A549 (cell line): ENCODE data around the gene KCNAB1. TPM values are rescaled to one million over a fixed set of nuclear protein-coding genes. Genes with fewer than 3 reads are reported as not detected.

ENCODE experiments used
- ATAC-seq, 2 experiments: fragments of 200-7000 bp in 1 of 2; fragments of >200 bp in 1 of 2; cut with Nextera tagmentation in 1 of 2; cut with Tn5 transposase in 1 of 2; 3 replicates each; pipeline versions ENCODE4 v1.8.0 to v1.9.1; 2018 to 2020; ENCODE audit warnings: mild to moderate bottlenecking in 1 of 2, moderate library complexity in 1 of 2
- CTCF ChIA-PET: fragments of 300-600 bp; sonication (Branson Sonifier 250); formaldehyde crosslinking; extraction: SDS; loops from one replicate; lab custom pipeline; 2021; ENCODE audit warnings: antibody characterized with exemption, inconsistent platforms; lab: Yijun Ruan, JAX
- POLR2A ChIA-PET: fragments of 350-600 bp; formaldehyde crosslinking; extraction: SDS; loops from one replicate; lab custom pipeline; 2021; ENCODE audit warnings: antibody characterized with exemption, inconsistent platforms; lab: Yijun Ruan, JAX
- DNase-seq, 2 experiments: peaks; one replicate each; pipeline versions ENCODE4 v3.0.0 to v3.0.0-alpha.2; 2011 to 2016; ENCODE audit warnings: low read depth in 1 of 2, low spot score in 1 of 2
- FAIRE-seq: peaks from 2 replicates; lab custom pipeline; 2011; peaks lifted over from hg19 to GRCh38; lab: Jason Lieb, UNC
- H3K27ac ChIP-seq, 2 experiments: fragments of >200 bp; sonication (Bioruptor Twin); formaldehyde crosslinking; 3 replicates each; pipeline ENCODE4 v1.5.1; 2016 to 2017
- H3K4me1 ChIP-seq: fragments of >200 bp; sonication (Bioruptor Twin); formaldehyde crosslinking; 3 replicates; pipeline ENCODE4 v1.6.1; 2016
- H3K4me2 ChIP-seq: fragments of >200 bp; sonication (Bioruptor Twin); formaldehyde crosslinking; 3 replicates; pipeline ENCODE4 v1.6.1; 2016
- H3K4me3 ChIP-seq: fragments of >200 bp; sonication (Bioruptor Twin); formaldehyde crosslinking; 3 replicates; pipeline ENCODE4 v1.5.1; 2016
- H3K9me3 ChIP-seq: fragments of >200 bp; sonication (Bioruptor Twin); formaldehyde crosslinking; 3 replicates; pipeline ENCODE4 v1.6.1; 2016
- BHLHE40 ChIP-seq: IDR thresholded peaks from 2 replicates; pipeline ENCODE4 v1.6.1; 2012; ENCODE audit warnings: low read depth, low read length, inconsistent platforms
- CBX8 ChIP-seq: fragments of 200-600 bp; sonication (generic); IDR thresholded peaks from 2 replicates; pipeline ENCODE4 v1.6.1; 2016
- E2F6 ChIP-seq: IDR thresholded peaks from 2 replicates; pipeline ENCODE4 v1.6.1; 2012; ENCODE audit warnings: low read depth, borderline replicate concordance
- EHMT2 ChIP-seq: fragments of 200-600 bp; sonication (generic); IDR thresholded peaks from 2 replicates; pipeline ENCODE4 v1.6.1; 2016; ENCODE audit warnings: antibody characterized with exemption, low read depth, mild to moderate bottlenecking, moderate library complexity
- EP300 ChIP-seq, 2 experiments: fragments of >200 bp; sonication (Bioruptor Twin); formaldehyde crosslinking; IDR thresholded peaks; 2 replicates in 1 of 2; 3 replicates in 1 of 2; pipeline ENCODE4 v1.6.1; 2016 to 2017
- FOSL2 ChIP-seq, 2 experiments: fragments of 450-650 bp in 1 of 2; fragments of >200 bp in 1 of 2; sonication (Bioruptor Twin) in 1 of 2; formaldehyde crosslinking; IDR thresholded peaks; 2 replicates each; pipeline versions ENCODE4 v1.5.0 to v1.6.1; 2016 to 2020; ENCODE audit warnings: mild to moderate bottlenecking in 1 of 2, moderate library complexity in 1 of 2
- GATA3 ChIP-seq: IDR thresholded peaks from 2 replicates; pipeline ENCODE4 v1.6.1; 2012; ENCODE audit warnings: borderline replicate concordance
- HDAC2 ChIP-seq: fragments of 200-600 bp; sonication (generic); IDR thresholded peaks from 2 replicates; pipeline ENCODE4 v1.6.1; 2016
- HEYL ChIP-seq: fragments of 250-450 bp; sonication (Bioruptor Pico); IDR thresholded peaks from 2 replicates; pipeline ENCODE4 v1.8.0; 2021; ENCODE audit warnings: mild to moderate bottlenecking, moderate library complexity
- HMGXB4 ChIP-seq: fragments of 250-450 bp; sonication (Bioruptor Pico); IDR thresholded peaks from 2 replicates; pipeline ENCODE4 v1.5.0; 2021; ENCODE audit warnings: mild to moderate bottlenecking, moderate library complexity, borderline replicate concordance
- JUNB ChIP-seq: fragments of >200 bp; sonication (Bioruptor Twin); formaldehyde crosslinking; IDR thresholded peaks from 2 replicates; pipeline ENCODE4 v1.6.1; 2016
- KDM1A ChIP-seq: fragments of 200-600 bp; sonication (generic); IDR thresholded peaks from 2 replicates; pipeline ENCODE4 v1.6.1; 2016; ENCODE audit warnings: low read depth, mild to moderate bottlenecking
- MAFK ChIP-seq: fragments of 450-650 bp; IDR thresholded peaks from 2 replicates; pipeline ENCODE4 v1.6.1; 2014; ENCODE audit not compliant: partially characterized antibody
- MYC ChIP-seq: IDR thresholded peaks from 2 replicates; pipeline ENCODE4 v1.6.1; 2012; ENCODE audit warnings: mild to moderate bottlenecking, inconsistent platforms, low read length, improper control_type of control experiment, borderline replicate concordance
- PHF8 ChIP-seq: fragments of 200-600 bp; sonication (generic); IDR thresholded peaks from 2 replicates; pipeline ENCODE4 v1.6.1; 2016; ENCODE audit warnings: low read depth, mild to moderate bottlenecking, antibody characterized with exemption, moderate library complexity, borderline replicate concordance
- RARB ChIP-seq: fragments of 250-450 bp; sonication (Bioruptor Pico); IDR thresholded peaks from 2 replicates; pipeline ENCODE4 v1.8.0; 2021; ENCODE audit warnings: mild to moderate bottlenecking, moderate library complexity
- RNF2 ChIP-seq: fragments of 200-600 bp; sonication (generic); IDR thresholded peaks from 2 replicates; pipeline ENCODE4 v1.6.1; 2016; ENCODE audit warnings: low read depth, mild to moderate bottlenecking, antibody characterized with exemption, moderate library complexity, borderline replicate concordance
- ZC3H11A ChIP-seq: fragments of 450-650 bp; IDR thresholded peaks from 2 replicates; pipeline ENCODE4 v1.6.1; 2014; ENCODE audit warnings: antibody characterized with exemption, mild to moderate bottlenecking
- ZFP36 ChIP-seq: fragments of 450-650 bp; IDR thresholded peaks from 2 replicates; pipeline ENCODE4 v1.6.1; 2014; ENCODE audit warnings: borderline replicate concordance; ENCODE audit not compliant: partially characterized antibody
- WGBS: methylation state at CpG from one replicate; pipeline ENCODE4 v1.1.6; 2017; ENCODE audit errors: missing lambda C conversion rate; 5-methylcytosine and 5-hydroxymethylcytosine counted together
- polyA plus RNA-seq, 4 experiments: library from polyadenylated mRNA; depleted of rRNA in 3 of 4; stranded (reverse); fragments of >200 nt; fragmentation: RNase III in 1 of 4; extraction: RNeasy Plus Mini Kit Qiagen cat#74134 plus additional on column Dnase treatment in 1 of 4; gene quantifications; 2 replicates in 3 of 4; 3 replicates in 1 of 4; pipeline ENCODE4 v1.2.3, GENCODE V29; 2011 to 2017
- TF ChIP-seq, protein P1 (sequence below): IDR thresholded peaks from 2 replicates; pipeline ENCODE4 v1.6.1; 2012
- TF ChIP-seq, protein P2 (sequence below): fragments of >200 bp; sonication (Bioruptor Twin); formaldehyde crosslinking; IDR thresholded peaks from 3 replicates; pipeline ENCODE4 v1.6.1; 2016

KCNAB1 gene
- polyA plus RNA-seq, 2 of the 4 experiments (the other 2 are of a cell fraction), result not detected

GRCh38 chr3:156395961-156396710 lies 275.8 kb downstream of the KCNAB1 start:
- POLR2A ChIA-PET, result no interaction called here
- H3K4me3 ChIP-seq, result no peak overlapping the region
- no peak for ATAC-seq

GRCh38 chr3:156396851-156397250 lies 276.5 kb downstream of the KCNAB1 start:
- no peak for FAIRE-seq
- 43% methylated on average over 4 of the region's 4 CpGs for WGBS
- Histone ChIP-seq H3K27ac (no peak overlapping the region), H3K9me3 (no peaks in the 10 kb centered on the region), H3K4me1 (no peaks in the 10 kb centered on the region)
- ChIA-PET POLR2A (no interaction called here), CTCF (interaction anchor here (1.0 kb wide), 1 partner anchor 13 kb away, joined by 3 read pairs; no protein-coding TSS in a partner anchor)
- no peak for DNase-seq
- TF ChIP-seq, protein P1, sequence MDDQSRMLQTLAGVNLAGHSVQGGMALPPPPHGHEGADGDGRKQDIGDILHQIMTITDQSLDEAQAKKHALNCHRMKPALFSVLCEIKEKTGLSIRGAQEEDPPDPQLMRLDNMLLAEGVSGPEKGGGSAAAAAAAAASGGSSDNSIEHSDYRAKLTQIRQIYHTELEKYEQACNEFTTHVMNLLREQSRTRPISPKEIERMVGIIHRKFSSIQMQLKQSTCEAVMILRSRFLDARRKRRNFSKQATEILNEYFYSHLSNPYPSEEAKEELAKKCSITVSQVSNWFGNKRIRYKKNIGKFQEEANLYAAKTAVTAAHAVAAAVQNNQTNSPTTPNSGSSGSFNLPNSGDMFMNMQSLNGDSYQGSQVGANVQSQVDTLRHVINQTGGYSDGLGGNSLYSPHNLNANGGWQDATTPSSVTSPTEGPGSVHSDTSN, result no peak
- no peak for TF ChIP-seq ZFP36
- no peak for TF ChIP-seq BHLHE40
- TF ChIP-seq FOSL2 (IDR thresholded peaks at IDR 0.05), result no peak
- TF ChIP-seq FOSL2 (CRISPR knock-in tag; IDR thresholded peaks at IDR 0.05), result no peak
- TF ChIP-seq RNF2, result no peak
- TF ChIP-seq, protein P2, sequence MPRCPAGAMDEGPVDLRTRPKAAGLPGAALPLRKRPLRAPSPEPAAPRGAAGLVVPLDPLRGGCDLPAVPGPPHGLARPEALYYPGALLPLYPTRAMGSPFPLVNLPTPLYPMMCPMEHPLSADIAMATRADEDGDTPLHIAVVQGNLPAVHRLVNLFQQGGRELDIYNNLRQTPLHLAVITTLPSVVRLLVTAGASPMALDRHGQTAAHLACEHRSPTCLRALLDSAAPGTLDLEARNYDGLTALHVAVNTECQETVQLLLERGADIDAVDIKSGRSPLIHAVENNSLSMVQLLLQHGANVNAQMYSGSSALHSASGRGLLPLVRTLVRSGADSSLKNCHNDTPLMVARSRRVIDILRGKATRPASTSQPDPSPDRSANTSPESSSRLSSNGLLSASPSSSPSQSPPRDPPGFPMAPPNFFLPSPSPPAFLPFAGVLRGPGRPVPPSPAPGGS, result no peak
- TF ChIP-seq MYC, result no peak
- no peak for TF ChIP-seq EHMT2
- TF ChIP-seq ZC3H11A, result no peak
- TF ChIP-seq HMGXB4 (CRISPR knock-in tag), result no peak
- TF ChIP-seq RARB (CRISPR knock-in tag), result no peak
- TF ChIP-seq, all 56 proteins: peak for 0
- H3K4me2 ChIP-seq, result no peak overlapping the region
- no peak for ATAC-seq
- no peak overlapping the region for H3K4me3 ChIP-seq

More at GRCh38 chr3:156395961-156396710, 275.8 kb downstream of the KCNAB1 start:
- FAIRE-seq, result no peak
- 15% methylated on average over 4 of the region's 4 CpGs for WGBS
- Histone ChIP-seq H3K9me3 (no peaks in the 10 kb centered on the region), H3K27ac (no peak overlapping the region), H3K4me2 (no peak overlapping the region), H3K4me1 (no peaks in the 10 kb centered on the region)
- DNase-seq, result no peak
- CTCF ChIA-PET, result interaction anchor here (0.7 to 1.0 kb wide), 2 partner anchors 9 to 13 kb away, joined by 3 read pairs; no protein-coding TSS in a partner anchor
- no peak for TF ChIP-seq ZFP36
- TF ChIP-seq JUNB, result no peak
- TF ChIP-seq PHF8, result no peak
- no peak for TF ChIP-seq KDM1A
- TF ChIP-seq CBX8, result no peak
- TF ChIP-seq RARB (CRISPR knock-in tag), result no peak
- TF ChIP-seq EP300 (IDR thresholded peaks at IDR 0.05), result no peak
- no peak for TF ChIP-seq HDAC2
- TF ChIP-seq E2F6, result no peak
- no peak for TF ChIP-seq HEYL (CRISPR knock-in tag)
- TF ChIP-seq MYC, result no peak
- TF ChIP-seq GATA3, result no peak
- TF ChIP-seq MAFK, result no peak
